GM12873 (cell line): ENCODE results near the gene BDKRB2.

Experiments
- TF ChIP-seq, protein P1 (sequence below): IDR thresholded peaks from 2 replicates; pipeline ENCODE4 v1.5.1; 2012; ENCODE audit warnings: low read depth, mild to moderate bottlenecking, moderate library complexity, low read length, control low read depth; ENCODE audit not compliant: insufficient read depth; ENCODE audit errors: missing control alignments

The BDKRB2 gene

DNA sequence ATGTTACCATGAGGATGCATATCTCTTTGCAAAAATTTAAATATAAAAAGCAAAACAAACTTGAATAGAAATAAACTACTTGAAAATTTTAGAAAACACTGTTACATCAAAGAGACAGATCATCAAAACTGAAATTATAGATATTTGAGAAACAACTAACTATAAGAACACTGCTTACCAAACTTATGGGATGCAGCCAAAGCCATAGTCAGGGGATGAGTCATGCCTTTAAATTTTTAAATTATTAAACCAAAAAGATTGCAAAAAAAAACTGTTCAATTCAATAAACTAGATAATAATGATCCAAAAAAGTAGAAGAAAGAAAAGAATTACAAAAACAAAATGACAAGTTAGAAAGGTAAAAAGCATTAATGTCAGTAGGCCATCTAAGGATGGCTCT, 7.5 kb downstream of the BDKRB2 start:
- TF ChIP-seq, protein P1, sequence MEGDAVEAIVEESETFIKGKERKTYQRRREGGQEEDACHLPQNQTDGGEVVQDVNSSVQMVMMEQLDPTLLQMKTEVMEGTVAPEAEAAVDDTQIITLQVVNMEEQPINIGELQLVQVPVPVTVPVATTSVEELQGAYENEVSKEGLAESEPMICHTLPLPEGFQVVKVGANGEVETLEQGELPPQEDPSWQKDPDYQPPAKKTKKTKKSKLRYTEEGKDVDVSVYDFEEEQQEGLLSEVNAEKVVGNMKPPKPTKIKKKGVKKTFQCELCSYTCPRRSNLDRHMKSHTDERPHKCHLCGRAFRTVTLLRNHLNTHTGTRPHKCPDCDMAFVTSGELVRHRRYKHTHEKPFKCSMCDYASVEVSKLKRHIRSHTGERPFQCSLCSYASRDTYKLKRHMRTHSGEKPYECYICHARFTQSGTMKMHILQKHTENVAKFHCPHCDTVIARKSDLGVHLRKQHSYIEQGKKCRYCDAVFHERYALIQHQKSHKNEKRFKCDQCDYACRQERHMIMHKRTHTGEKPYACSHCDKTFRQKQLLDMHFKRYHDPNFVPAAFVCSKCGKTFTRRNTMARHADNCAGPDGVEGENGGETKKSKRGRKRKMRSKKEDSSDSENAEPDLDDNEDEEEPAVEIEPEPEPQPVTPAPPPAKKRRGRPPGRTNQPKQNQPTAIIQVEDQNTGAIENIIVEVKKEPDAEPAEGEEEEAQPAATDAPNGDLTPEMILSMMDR = no peak

DNA sequence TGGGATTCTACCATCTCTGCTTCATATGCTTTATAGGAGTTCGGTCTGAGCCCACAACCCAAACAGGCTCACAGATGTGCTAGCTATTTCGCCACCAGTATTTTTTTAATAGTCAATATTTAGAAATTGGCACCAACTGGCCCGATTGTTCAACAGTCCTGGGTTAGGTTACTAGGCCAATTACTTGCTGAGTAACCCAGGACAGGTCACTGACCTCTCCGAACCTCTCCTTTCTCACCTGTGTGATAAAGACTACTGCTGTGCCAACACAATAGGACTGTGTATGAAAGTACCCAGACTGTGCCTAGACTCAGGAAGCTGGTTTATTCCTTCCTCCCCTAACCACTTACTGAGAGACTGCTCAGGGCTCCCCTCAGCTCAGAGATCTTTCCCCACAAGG, 8.3 kb downstream of the BDKRB2 start:
- TF ChIP-seq, protein P1 = no peak

DNA sequence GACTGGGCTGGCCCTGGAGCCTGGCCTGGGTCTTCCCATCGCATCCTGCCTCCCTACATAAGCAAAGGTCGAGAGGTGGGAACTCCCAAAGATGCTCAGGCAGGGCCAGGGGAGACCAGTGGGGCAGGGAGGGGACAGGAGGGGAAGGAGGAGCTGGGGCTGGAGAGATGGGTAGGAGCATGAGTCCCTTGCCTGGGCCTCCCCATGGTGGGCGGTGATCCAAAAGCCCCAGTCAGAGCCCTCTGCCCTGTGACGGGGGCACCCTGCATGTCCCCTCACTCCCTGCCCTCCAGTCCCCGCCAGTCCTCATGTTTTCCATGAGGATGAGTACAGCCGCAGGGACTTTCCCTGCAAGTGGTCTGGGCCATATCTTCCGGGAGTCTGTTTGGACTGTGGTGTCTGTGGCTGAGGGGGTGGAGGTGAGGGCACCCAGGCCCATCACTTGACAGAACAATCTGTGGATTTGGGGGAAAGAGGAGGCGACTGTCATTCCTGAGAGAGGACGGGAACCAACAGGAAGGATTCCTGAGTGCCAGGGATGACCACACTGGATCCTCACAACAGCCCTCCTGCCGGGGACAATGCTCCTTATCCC, 9.3 kb downstream of the BDKRB2 start:
- TF ChIP-seq, protein P1 = no peak

DNA sequence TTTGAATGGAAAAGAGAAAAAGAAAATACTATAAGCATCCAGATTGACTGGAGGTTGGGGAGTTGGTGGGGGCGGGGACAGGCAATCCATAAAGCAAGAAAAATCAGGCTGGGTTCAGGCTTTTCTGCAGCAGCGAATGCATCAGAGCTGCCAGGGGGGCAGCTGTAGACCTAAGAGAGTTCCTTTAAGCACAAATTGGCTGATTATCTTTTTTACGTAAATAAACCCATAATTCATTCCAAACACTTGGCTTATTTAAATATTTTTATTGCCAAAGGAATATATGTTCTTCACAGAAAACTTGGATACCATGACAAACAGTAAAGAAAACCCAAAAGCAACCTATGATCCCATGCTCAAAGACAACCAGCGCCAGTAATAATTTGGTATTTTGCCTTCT, 10.2 kb downstream of the BDKRB2 start:
- TF ChIP-seq, protein P1 = no peak

DNA sequence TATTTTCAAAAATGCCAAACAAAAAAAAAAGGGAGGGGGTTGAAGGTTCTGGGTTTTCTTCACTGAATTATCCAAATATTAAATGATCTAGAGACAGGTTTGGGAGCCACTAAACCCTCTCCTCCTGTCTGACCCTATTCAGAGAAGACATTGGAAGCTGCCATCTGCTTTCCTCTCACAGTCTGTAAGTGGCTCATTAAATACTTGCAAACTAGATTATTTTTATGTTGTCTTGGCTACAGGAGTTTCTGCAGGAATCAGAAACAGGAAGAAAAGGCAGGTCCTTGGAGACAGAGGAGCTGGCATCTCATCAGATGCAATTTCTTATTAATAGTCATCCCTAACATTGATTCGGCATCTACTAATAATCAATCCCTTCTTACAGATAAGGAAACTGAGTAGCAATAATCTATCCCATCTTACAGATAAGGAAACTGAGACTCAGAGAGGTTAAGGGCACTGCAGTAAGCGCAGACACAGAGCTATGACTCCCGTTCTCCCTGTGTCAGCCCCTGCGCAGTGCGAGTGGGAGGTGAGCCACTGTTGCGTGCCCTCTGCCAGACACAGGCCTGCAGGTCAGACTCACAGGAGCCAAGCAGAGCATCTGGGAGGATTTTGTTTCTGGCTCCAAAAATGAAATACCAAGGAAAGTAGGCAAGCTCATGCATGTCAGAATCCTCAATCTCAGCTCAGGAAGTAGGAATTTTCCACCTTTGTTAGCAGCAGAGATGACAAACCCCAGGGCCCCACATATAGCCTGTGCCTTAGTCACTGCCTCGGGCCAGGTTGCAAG, 11.0 kb downstream of the BDKRB2 start:
- TF ChIP-seq, protein P1 = no peak

DNA sequence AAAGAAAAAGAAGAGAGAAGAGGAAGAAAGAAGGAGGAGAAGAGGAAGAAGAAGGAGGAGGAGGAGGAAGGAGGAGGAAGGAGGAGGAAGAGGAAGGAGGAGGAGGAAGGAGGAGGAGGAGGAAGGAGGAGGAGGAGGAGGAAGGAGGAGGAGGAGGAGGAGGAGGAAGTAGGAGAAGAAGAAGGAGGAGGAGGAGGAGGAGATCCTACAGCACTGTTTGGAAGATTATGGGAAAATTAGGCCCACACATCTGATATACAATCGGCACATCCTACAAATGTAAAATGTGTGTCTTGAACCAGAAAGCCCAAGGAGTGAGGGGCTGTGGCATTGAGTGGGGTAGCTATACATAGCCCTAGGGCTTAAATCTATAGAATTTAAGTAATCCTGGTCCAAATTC, 12.0 kb downstream of the BDKRB2 start:
- TF ChIP-seq, protein P1 = no peak

DNA sequence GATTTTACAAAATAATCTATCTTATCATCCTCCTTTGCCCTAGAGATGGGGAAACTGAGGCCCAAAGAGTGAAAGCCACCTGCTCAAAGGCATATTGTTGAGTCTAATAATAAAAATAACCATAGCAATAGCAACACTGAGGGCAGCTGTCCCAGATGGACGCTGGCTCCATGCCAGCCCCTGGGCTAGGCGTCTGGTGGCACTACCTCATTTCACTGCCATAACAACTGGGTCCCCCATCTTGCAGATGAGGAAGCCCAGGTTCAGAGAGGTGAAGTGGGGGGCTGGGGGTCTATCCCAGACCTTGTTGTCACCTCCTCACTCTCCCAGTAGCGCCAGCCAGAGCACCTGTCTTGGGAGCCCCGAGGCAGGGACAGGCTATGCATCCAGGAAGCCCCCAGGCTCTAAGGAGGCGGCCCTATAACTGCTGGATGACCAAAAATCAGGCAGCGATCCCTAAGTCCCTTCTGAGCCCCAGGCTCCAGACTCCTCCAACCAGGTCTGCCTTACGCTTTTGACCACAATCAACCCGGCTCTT, 12.8 kb downstream of the BDKRB2 start:
- TF ChIP-seq, protein P1 = no peak
